Heart left ventricle (tissue), 13 donors: Measurements from ENCODE around the gene SPATA2.

Experiments used
- CTCF ChIP-seq, 12 donors: fragments of 200-600 bp; sonication (generic) in 4 of 12; IDR thresholded peaks; one replicate each; pipeline versions ENCODE4 v1.5.0 to v1.8.0; 2018 to 2022; ENCODE audit warnings: antibody characterized with exemption in 12 of 12, mild to moderate bottlenecking in 5 of 12
- POLR2A ChIP-seq, 2 donors: fragments of 450-650 bp; IDR thresholded peaks; one replicate each; pipeline ENCODE4 v1.6.1; 2017; ENCODE audit warnings: antibody characterized with exemption in 2 of 2, mild to moderate bottlenecking in 2 of 2, moderate library complexity in 2 of 2
- donor health status: ischemic (EF 13 %, LVEDD 7.1; RV severe dilation, severe dysfunction).
- donor health status: DM: no; HTN: yes; CAD: no.
- donor health status: DM: no; HTN: no; CAD: no.
- donor health status: ischemic (EF 25% LVEDD 6.9; RV normal size, moderate dysfunction).
- donor health status: ischemic (EF 25% LVEDD 5.7; RV mildly dilated, moderate dysfunction).
- donor health status: ischemic (EF 35%, LVEDD 5.7; RV mildly dilated, moderate dysfunction).
- donor health status: nonischemic (EF 11% LVEDD 7.7; RV severe dilation, severe dysfunction).
- donor health status: DM: yes; HTN: yes; CAD: no.
- donor health status: PGD.
- donor health status: ischemic (EF 29% LVEDD 5.4; RV normal size, mild dysfunction).
- donor health status: nonischemic (EF 23%, LVEDD 6.1; RV moderate dilation, normal function).

GRCh38 chr20:49910340-49910706, 5.0 kb downstream of the SPATA2 start:
- TF ChIP-seq CTCF (IDR thresholded peaks at IDR 0.05), result no peak
- no peak for TF ChIP-seq POLR2A (IDR thresholded peaks at IDR 0.05)
